ENCODE results near the gene OTUB2.
A peak's percentile ranks its signal among the peaks of the same experiment; 100 is the strongest.

Gene OTUB2

GRCh38 chr14:94051115-94051514 lies 25.0 kb downstream of the OTUB2 start:
- Histone ChIP-seq H3K27me3 (ENCODE audit: insufficient read depth, low read length, poor library complexity) (no peaks in the 10 kb centered on the region), H4K20me1 (ENCODE audit: insufficient read depth, low read length) (peaks cover 24% of the 10 kb centered on the region), H3K36me3 (ENCODE audit: insufficient read depth, low read length) (peaks cover 97% of the 10 kb centered on the region), H3K9me3 (ENCODE audit: insufficient read depth, low read length, severe bottlenecking) (no peaks in the 10 kb centered on the region), H3K4me2 (ENCODE audit: insufficient read depth, low read length) (no peak overlapping the region), H3K79me2 (ENCODE audit: insufficient read depth, low read length) (no peaks in the 10 kb centered on the region), H3K4me3 (ENCODE audit: low read depth in 1 of 2, low read length in 2 of 2) (no peak overlapping the region), H3K9ac (ENCODE audit: low read depth, low read length) (no peak overlapping the region), H3K27ac (ENCODE audit: low read length) (no peak overlapping the region), H3K4me1 (ENCODE audit: insufficient read depth, low read length) (no peaks in the 10 kb centered on the region), H2AFZ (ENCODE audit: low read depth, low read length) (no peak overlapping the region)
- ATAC-seq (ENCODE audit: insufficient read depth, low read depth) (no peak), DNase-seq (no peak)
- TF ChIP-seq CTCF (IDR thresholded peaks at IDR 0.05; ENCODE audit: borderline replicate concordance, extremely low read depth, low read length, poor library complexity, severe bottlenecking) = peak; percentile 49
- TF ChIP-seq EZH2 (IDR thresholded peaks at IDR 0.05; ENCODE audit: borderline replicate concordance, low read depth, low read length, severe bottlenecking) = no peak

GRCh38 chr14:94051779-94052178 lies 25.6 kb downstream of the OTUB2 start:
- no peak for TF ChIP-seq CTCF (IDR thresholded peaks at IDR 0.05; ENCODE audit: borderline replicate concordance, extremely low read depth, low read length, poor library complexity, severe bottlenecking)
- TF ChIP-seq EZH2 (IDR thresholded peaks at IDR 0.05; ENCODE audit: borderline replicate concordance, low read depth, low read length, severe bottlenecking) = no peak
- Histone ChIP-seq H3K4me3 (ENCODE audit: low read depth in 1 of 2, low read length in 2 of 2) (no peak overlapping the region), H3K9me3 (ENCODE audit: insufficient read depth, low read length, severe bottlenecking) (no peaks in the 10 kb centered on the region), H3K4me2 (ENCODE audit: insufficient read depth, low read length) (no peak overlapping the region), H3K27me3 (ENCODE audit: insufficient read depth, low read length, poor library complexity) (no peaks in the 10 kb centered on the region), H3K36me3 (ENCODE audit: insufficient read depth, low read length) (peaks cover 97% of the 10 kb centered on the region), H3K4me1 (ENCODE audit: insufficient read depth, low read length) (no peaks in the 10 kb centered on the region), H3K27ac (ENCODE audit: low read length) (no peak overlapping the region), H2AFZ (ENCODE audit: low read depth, low read length) (no peak overlapping the region), H3K9ac (ENCODE audit: low read depth, low read length) (no peak overlapping the region), H3K79me2 (ENCODE audit: insufficient read depth, low read length) (no peaks in the 10 kb centered on the region), H4K20me1 (ENCODE audit: insufficient read depth, low read length) (peaks cover 25% of the 10 kb centered on the region)
- ATAC-seq (ENCODE audit: insufficient read depth, low read depth) = no peak
- DNase-seq = no peak

- Histone ChIP-seq H3K9me3 (ENCODE audit: insufficient read depth, low read length, severe bottlenecking) (no peaks in the 10 kb centered on the region), H3K4me3 (ENCODE audit: low read depth in 1 of 2, low read length in 2 of 2) (no peak overlapping the region), H3K27me3 (ENCODE audit: insufficient read depth, low read length, poor library complexity) (no peaks in the 10 kb centered on the region), H4K20me1 (ENCODE audit: insufficient read depth, low read length) (peaks cover 24% of the 10 kb centered on the region; the same call in 1 of the 2 replicates), H3K4me1 (ENCODE audit: insufficient read depth, low read length) (no peaks in the 10 kb centered on the region), H3K36me3 (ENCODE audit: insufficient read depth, low read length) (peaks cover 97% of the 10 kb centered on the region), H3K27ac (ENCODE audit: low read length) (no peak overlapping the region), H3K9ac (ENCODE audit: low read depth, low read length) (no peak overlapping the region), H3K4me2 (ENCODE audit: insufficient read depth, low read length) (no peak overlapping the region), H3K79me2 (ENCODE audit: insufficient read depth, low read length) (no peaks in the 10 kb centered on the region), H2AFZ (ENCODE audit: low read depth, low read length) (no peak overlapping the region)
- no peak for TF ChIP-seq CTCF (IDR thresholded peaks at IDR 0.05; ENCODE audit: borderline replicate concordance, extremely low read depth, low read length, poor library complexity, severe bottlenecking)
- no peak for TF ChIP-seq EZH2 (IDR thresholded peaks at IDR 0.05; ENCODE audit: borderline replicate concordance, low read depth, low read length, severe bottlenecking)
- ATAC-seq (ENCODE audit: insufficient read depth, low read depth) (no peak), DNase-seq (no peak)
Measured at GRCh38 chr14:94052199-94052598, 26.1 kb downstream of the OTUB2 start.

GRCh38 chr14:94052662-94053061 lies 26.5 kb downstream of the OTUB2 start:
- ATAC-seq (ENCODE audit: insufficient read depth, low read depth) = no peak
- no peak for TF ChIP-seq EZH2 (IDR thresholded peaks at IDR 0.05; ENCODE audit: borderline replicate concordance, low read depth, low read length, severe bottlenecking)
- TF ChIP-seq CTCF (IDR thresholded peaks at IDR 0.05; ENCODE audit: borderline replicate concordance, extremely low read depth, low read length, poor library complexity, severe bottlenecking) = no peak
- no peak overlapping the region for H3K4me3 ChIP-seq (ENCODE audit: low read depth in 1 of 2, low read length in 2 of 2)
- no peak for DNase-seq
- no peak overlapping the region for H2AFZ ChIP-seq (ENCODE audit: low read depth, low read length)
- H3K27me3 ChIP-seq (ENCODE audit: insufficient read depth, low read length, poor library complexity) = no peaks in the 10 kb centered on the region
- no peaks in the 10 kb centered on the region for H3K4me1 ChIP-seq (ENCODE audit: insufficient read depth, low read length)
- H3K36me3 ChIP-seq (ENCODE audit: insufficient read depth, low read length) = peaks cover 97% of the 10 kb centered on the region
- no peaks in the 10 kb centered on the region for H3K79me2 ChIP-seq (ENCODE audit: insufficient read depth, low read length)
- H3K4me2 ChIP-seq (ENCODE audit: insufficient read depth, low read length) = no peak overlapping the region
- H3K9ac ChIP-seq (ENCODE audit: low read depth, low read length) = no peak overlapping the region
- no peak overlapping the region for H3K27ac ChIP-seq (ENCODE audit: low read length)
- H4K20me1 ChIP-seq (ENCODE audit: insufficient read depth, low read length) = peaks cover 21% of the 10 kb centered on the region; the same call in 1 of the 2 replicates
- H3K9me3 ChIP-seq (ENCODE audit: insufficient read depth, low read length, severe bottlenecking) = no peaks in the 10 kb centered on the region

All from DND-41 (cell line).